T-helper 17 cell (primary cell): ENCODE results near the gene MUC22. TPM values are rescaled to one million over a fixed set of nuclear protein-coding genes. Genes with fewer than 3 reads are reported as not detected.

Experiments
- ATAC-seq: fragments of 150-1000 bp; cut with Tn5 transposase; 2 replicates; pipeline ENCODE4 v1.10.0; 2021; ENCODE audit warnings: mild to moderate bottlenecking, moderate library complexity
- DNase-seq, 3 donors: peaks; one replicate each; pipeline versions ENCODE4 v3.0.0 to v3.0.0-alpha.2; 2020 to 2021
- H3K9me3 ChIP-seq: one replicate; pipeline ENCODE4 v1.7.0; 2013; ENCODE audit warnings: low read length, mild to moderate bottlenecking; ENCODE audit not compliant: control insufficient read depth, poor library complexity, severe bottlenecking
- H3K27ac Mint-ChIP-seq: one replicate; pipeline ENCODE4 v1.8.0; 2022; ENCODE audit warnings: mild to moderate bottlenecking, moderate library complexity, mixed read lengths
- H3K27me3 Mint-ChIP-seq: one replicate; pipeline ENCODE4 v1.8.0; 2022; ENCODE audit warnings: mixed read lengths
- H3K36me3 Mint-ChIP-seq: one replicate; pipeline ENCODE4 v1.8.0; 2022; ENCODE audit warnings: low read depth, mixed read lengths
- H3K4me1 Mint-ChIP-seq: one replicate; pipeline ENCODE4 v1.8.0; 2022; ENCODE audit warnings: mild to moderate bottlenecking, mixed read lengths
- H3K4me3 Mint-ChIP-seq: one replicate; pipeline ENCODE4 v1.8.0; 2022; ENCODE audit warnings: mild to moderate bottlenecking, moderate library complexity, mixed read lengths
- total RNA-seq, 4 donors: library from RNA in 2 of 4; stranded (reverse) in 2 of 4; gene quantifications; one replicate each; pipeline ENCODE4 v1.2.3 and lab custom pipeline; 2022 to 2026

MUC22 gene
- total RNA-seq, 2 donors from 2014 or later: not detected

DNA sequence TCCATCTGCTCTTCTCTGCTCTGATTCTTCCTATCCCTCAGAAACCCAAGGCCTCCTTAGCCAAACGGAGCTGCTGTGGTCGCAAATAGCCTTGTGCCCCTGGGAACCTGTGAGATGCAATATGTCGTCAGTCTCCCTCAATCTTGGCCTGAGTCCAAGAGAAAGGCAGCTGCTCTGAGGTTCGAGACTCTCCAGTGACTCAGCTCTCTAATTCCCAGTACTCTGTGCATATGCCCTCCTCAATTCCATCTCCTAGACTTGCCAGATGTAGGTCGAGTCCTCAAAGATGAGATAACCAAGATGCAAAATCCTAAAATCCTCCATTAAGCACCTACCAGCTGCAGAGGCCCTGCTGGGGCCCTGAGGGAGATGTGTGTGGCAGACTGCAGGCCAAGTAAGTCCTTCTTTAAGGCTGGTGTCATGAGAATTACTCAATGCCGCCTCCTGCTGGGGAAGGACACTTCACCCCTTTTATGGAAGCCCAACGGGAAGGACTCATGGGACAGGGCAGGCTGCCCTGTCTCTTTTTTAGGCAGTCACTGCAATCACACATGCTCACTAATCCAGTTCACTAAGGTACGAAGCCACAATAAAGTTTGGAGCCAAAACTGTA lies 73.6 kb downstream of the MUC22 start:
- DNase-seq (peak in 2 of 3 donors; percentile 11 to 14), ATAC-seq (no peak)
- H3K9me3 ChIP-seq: no peaks in the 10 kb centered on the region
- no peak overlapping the region for H3K27ac Mint-ChIP-seq
- no peaks in the 10 kb centered on the region for H3K36me3 Mint-ChIP-seq
- no peak overlapping the region for H3K4me3 Mint-ChIP-seq
- peaks cover 5% of the 10 kb centered on the region for H3K27me3 Mint-ChIP-seq
- peaks cover 13% of the 10 kb centered on the region for H3K4me1 Mint-ChIP-seq

Other genes with a start within 250 kb of the MUC22 start
- gene DDR1, start 126.0 kb upstream of the MUC22 start, total RNA-seq: 1 to 10 TPM; 1.8 to 5.6 TPM
- gene GTF2H4, start 102.3 kb upstream of the MUC22 start, total RNA-seq: 10 to 100 TPM; 11.6 to 19.7 TPM
- gene VARS2, start 96.2 kb upstream of the MUC22 start, total RNA-seq: 10 to 100 TPM; 24.4 to 30.5 TPM
- not detected for gene SFTA2, start 78.3 kb upstream of the MUC22 start, total RNA-seq
- gene MUCL3, start 69.5 kb upstream of the MUC22 start, total RNA-seq: not detected
- not detected for gene MUC21, start 26.8 kb upstream of the MUC22 start, total RNA-seq
- gene C6orf15, start 102.1 kb downstream of the MUC22 start, total RNA-seq: not detected
- gene PSORS1C1, start 104.3 kb downstream of the MUC22 start, total RNA-seq: not detected
- gene CDSN, start 110.0 kb downstream of the MUC22 start, total RNA-seq: not detected
- not detected for gene PSORS1C2, start 128.6 kb downstream of the MUC22 start, total RNA-seq
- gene CCHCR1, start 147.3 kb downstream of the MUC22 start, total RNA-seq: 10 to 100 TPM; 17.9 to 18.0 TPM
- gene TCF19, start 148.1 kb downstream of the MUC22 start, total RNA-seq: 1 to 10 TPM; 3.7 to 4.1 TPM
- not detected for gene POU5F1, start 160.2 kb downstream of the MUC22 start, total RNA-seq